GM23248 (cell line): Measurements from ENCODE around the gene SLC45A3. TPM values are rescaled to one million over a fixed set of nuclear protein-coding genes. Genes with fewer than 3 reads are reported as not detected.

Source experiments
- DNase-seq: peaks from one replicate; pipeline ENCODE4 v3.0.0-alpha.2; 2015
- H2AFZ ChIP-seq: fragments of 200-600 bp; sonication (generic); 2 replicates; pipeline ENCODE4 v1.6.1; 2016; ENCODE audit warnings: antibody characterized with exemption
- H3F3A ChIP-seq: fragments of 200-600 bp; sonication (generic); 2 replicates; pipeline ENCODE4 v1.6.1; 2016; ENCODE audit warnings: mild to moderate bottlenecking, antibody characterized with exemption, mixed run types; ENCODE audit not compliant: insufficient read depth
- H3K27ac ChIP-seq: fragments of 200-600 bp; sonication (generic); 2 replicates; pipeline ENCODE4 v1.5.1; 2016; ENCODE audit warnings: mild to moderate bottlenecking
- H3K27me3 ChIP-seq: fragments of 200-600 bp; sonication (generic); replicated peaks from 2 replicates; pipeline ENCODE4 v1.6.1; 2016; ENCODE audit warnings: mild to moderate bottlenecking; ENCODE audit not compliant: insufficient read depth
- H3K36me3 ChIP-seq: fragments of 200-600 bp; sonication (generic); 2 replicates; pipeline ENCODE4 v1.6.1; 2016; ENCODE audit warnings: low read depth, mild to moderate bottlenecking
- H3K4me1 ChIP-seq: fragments of 200-600 bp; sonication (generic); 2 replicates; pipeline ENCODE4 v1.6.1; 2016; ENCODE audit warnings: mild to moderate bottlenecking; ENCODE audit not compliant: insufficient read depth
- H3K4me2 ChIP-seq: fragments of 200-600 bp; sonication (generic); one replicate; pipeline ENCODE4 v1.6.1; 2016; ENCODE audit warnings: mild to moderate bottlenecking; ENCODE audit not compliant: unreplicated experiment
- H3K4me3 ChIP-seq: fragments of 200-600 bp; sonication (generic); 2 replicates; pipeline ENCODE4 v1.5.1; 2016; ENCODE audit warnings: mild to moderate bottlenecking
- H3K79me2 ChIP-seq: fragments of 200-600 bp; sonication (generic); 2 replicates; pipeline ENCODE4 v1.6.1; 2016; ENCODE audit warnings: mild to moderate bottlenecking; ENCODE audit not compliant: insufficient read depth
- H3K9ac ChIP-seq: fragments of 200-600 bp; sonication (generic); 2 replicates; pipeline ENCODE4 v1.6.1; 2016; ENCODE audit warnings: mild to moderate bottlenecking
- H3K9me2 ChIP-seq: fragments of 200-600 bp; sonication (generic); 2 replicates; pipeline ENCODE4 v1.6.1; 2016; ENCODE audit warnings: mixed run types, mild to moderate bottlenecking, moderate library complexity; ENCODE audit not compliant: insufficient read depth
- H3K9me3 ChIP-seq: fragments of 200-600 bp; sonication (generic); one replicate; pipeline ENCODE4 v1.6.1; 2017; ENCODE audit warnings: low read depth
- H4K20me1 ChIP-seq: fragments of 200-600 bp; sonication (generic); 2 replicates; pipeline ENCODE4 v1.6.0; 2016; ENCODE audit not compliant: insufficient read depth
- EZH2 ChIP-seq: fragments of 200-600 bp; sonication (generic); IDR thresholded peaks from 2 replicates; pipeline ENCODE4 v1.6.1; 2018; ENCODE audit warnings: antibody characterized with exemption, mild to moderate bottlenecking; ENCODE audit not compliant: insufficient read depth, poor library complexity, severe bottlenecking
- EZH2phosphoT487 ChIP-seq: fragments of 200-600 bp; sonication (generic); IDR thresholded peaks from 2 replicates; pipeline ENCODE4 v1.6.1; 2018; ENCODE audit warnings: antibody characterized with exemption, moderate library complexity, mild to moderate bottlenecking, low read depth; ENCODE audit not compliant: insufficient read depth
- WGBS, 2 experiments: methylation state at CpG; one replicate each; pipeline ENCODE4 v1.1.6; 2015 to 2017; ENCODE audit warnings: low lambda C conversion rate in 2 of 2, low coverage in 1 of 2; ENCODE audit errors: missing lambda C conversion rate in 2 of 2; 5-methylcytosine and 5-hydroxymethylcytosine counted together
- in situ Hi-C: fragments of 300-500 bp; cut with MboI; formaldehyde crosslinking; loops from 2 replicates; pipeline ENCODE4 v1.15.0; 2020
- polyA plus RNA-seq: library from polyadenylated mRNA; unstranded; fragments of >200 nt; fragmentation: Nextera tagmentation; extraction: Ambion mirVana; gene quantifications from 2 replicates; pipeline ENCODE4 v1.2.1, GENCODE V29; 2016
- total RNA-seq: library from RNA; depleted of rRNA; stranded (reverse); fragments of >200 nt; shearing (Covaris generic); gene quantifications from 2 replicates; pipeline ENCODE4 v1.2.3, GENCODE V29; 2014

SLC45A3 gene
- total and polyA plus RNA-seq, 2 experiments from 2014 or later: 0.38 to 1.2 TPM

DNA sequence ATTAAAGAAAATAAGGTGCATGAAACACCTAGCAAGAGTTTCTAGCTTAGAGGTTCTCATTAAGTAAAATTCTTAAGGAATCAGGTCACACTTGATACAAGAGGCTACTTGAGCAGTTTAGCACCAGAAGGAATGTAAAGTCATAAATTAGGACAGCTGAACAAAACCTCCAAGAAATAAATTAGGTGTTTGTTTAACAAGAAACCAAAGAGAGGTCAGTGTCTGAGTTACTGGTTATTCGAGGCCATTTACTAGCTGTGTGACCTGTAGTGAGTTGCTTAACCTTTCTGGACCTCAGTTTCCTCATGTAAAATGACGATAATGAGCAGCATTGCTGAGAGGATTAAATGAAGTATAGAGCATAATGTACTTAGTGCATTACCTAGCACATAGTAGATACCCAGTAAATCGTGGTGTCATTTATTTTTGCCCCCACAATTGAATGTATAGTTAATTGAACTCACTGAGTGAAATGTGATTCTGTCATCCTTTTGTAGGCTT lies 47.6 kb downstream of the SLC45A3 start:
- H3K4me3 ChIP-seq: peak overlapping the region; percentile 88
- in situ Hi-C loops: no loop called here
- H3K4me1 ChIP-seq: peaks cover 36% of the 10 kb centered on the region
- peak overlapping the region; percentile 91 for H3K9ac ChIP-seq
- no peaks in the 10 kb centered on the region for H3K27me3 ChIP-seq
- DNase-seq: peak; percentile 28
- H3K36me3 ChIP-seq: no peaks in the 10 kb centered on the region
- no peaks in the 10 kb centered on the region for H3K9me3 ChIP-seq
- H3K9me2 ChIP-seq: no peaks in the 10 kb centered on the region
- no peaks in the 10 kb centered on the region for H4K20me1 ChIP-seq
- H3K79me2 ChIP-seq: peaks cover 35% of the 10 kb centered on the region
- H3F3A ChIP-seq: peaks cover 39% of the 10 kb centered on the region
- peak overlapping the region; percentile 90 for H2AFZ ChIP-seq
- H3K27ac ChIP-seq: peak overlapping the region; percentile 94
- no peak for TF ChIP-seq EZH2phosphoT487
- no peak for TF ChIP-seq EZH2
- H3K4me2 ChIP-seq: peak overlapping the region; percentile 83
- 54 to 64% methylated on average over 3 of the region's 3 CpGs for whole genome bisulfite sequencing, 2 experiments

- DNase-seq: peak; percentile 98
- in situ Hi-C loops: no loop called here
- Histone ChIP-seq H3F3A (peaks cover 37% of the 10 kb centered on the region), H3K9me3 (no peaks in the 10 kb centered on the region), H3K27me3 (no peaks in the 10 kb centered on the region), H3K4me1 (peaks cover 35% of the 10 kb centered on the region), H3K79me2 (peaks cover 42% of the 10 kb centered on the region), H2AFZ (peak within 1 kb of the TSS; percentile 90), H3K4me2 (peak within 1 kb of the TSS; percentile 90), H3K9me2 (no peaks in the 10 kb centered on the region), H3K9ac (peak within 1 kb of the TSS; percentile 91), H4K20me1 (no peaks in the 10 kb centered on the region), H3K36me3 (no peaks in the 10 kb centered on the region), H3K4me3 (peak within 1 kb of the TSS; percentile 96), H3K27ac (peak within 1 kb of the TSS; percentile 94)
- TF ChIP-seq EZH2phosphoT487 (no peak), EZH2 (no peak)
- 1% methylated on average over 43 of the region's 83 CpGs for WGBS, 2 experiments
Observed at GRCh38 chr1:205631768-205632668, 48.3 kb downstream of the SLC45A3 start, which contains the start of gene ELK4. Gene ELK4, minus strand, starts transcription at chr1:205632011. Its CDS starts 8,129 bp downstream, at chr1:205623882.

- H3K79me2 ChIP-seq: peaks cover 50% of the 10 kb centered on the region
- in situ Hi-C loops: no loop called here
- WGBS, 2 experiments: 1 to 2% methylated on average over 56 of the region's 81 CpGs
- peaks cover 28% of the 10 kb centered on the region for H3K4me1 ChIP-seq
- H3K4me3 ChIP-seq: peak overlapping the region; percentile 96
- peak overlapping the region; percentile 91 for H3K9ac ChIP-seq
- H3K36me3 ChIP-seq: no peaks in the 10 kb centered on the region
- no peaks in the 10 kb centered on the region for H3K9me3 ChIP-seq
- TF ChIP-seq EZH2 (no peak), EZH2phosphoT487 (no peak)
- no peaks in the 10 kb centered on the region for H3K27me3 ChIP-seq
- H4K20me1 ChIP-seq: no peaks in the 10 kb centered on the region
- peak overlapping the region; percentile 94 for H3K27ac ChIP-seq
- peak overlapping the region; percentile 90 for H3K4me2 ChIP-seq
- H3F3A ChIP-seq: peaks cover 32% of the 10 kb centered on the region
- peak; percentile 86 for DNase-seq
- no peaks in the 10 kb centered on the region for H3K9me2 ChIP-seq
- H2AFZ ChIP-seq: peak overlapping the region; percentile 67
Observed at GRCh38 chr1:205631010-205631767, 49.1 kb downstream of the SLC45A3 start.

GRCh38 chr1:205630651-205631009 lies 49.7 kb downstream of the SLC45A3 start:
- no peaks in the 10 kb centered on the region for H3K27me3 ChIP-seq
- H3K9ac ChIP-seq: peak overlapping the region; percentile 91
- H3K27ac ChIP-seq: peak overlapping the region; percentile 94
- H2AFZ ChIP-seq: peak overlapping the region; percentile 67
- H3K36me3 ChIP-seq: no peaks in the 10 kb centered on the region
- WGBS, 2 experiments: 0 to 2% methylated on average over 3 of the region's 3 CpGs
- H3K9me3 ChIP-seq: no peaks in the 10 kb centered on the region
- no peak for DNase-seq
- H3K4me2 ChIP-seq: peak overlapping the region; percentile 90
- H4K20me1 ChIP-seq: no peaks in the 10 kb centered on the region
- peak overlapping the region; percentile 96 for H3K4me3 ChIP-seq
- in situ Hi-C loops: no loop called here
- peaks cover 32% of the 10 kb centered on the region for H3F3A ChIP-seq
- no peak for TF ChIP-seq EZH2phosphoT487
- peaks cover 28% of the 10 kb centered on the region for H3K4me1 ChIP-seq
- peaks cover 55% of the 10 kb centered on the region for H3K79me2 ChIP-seq
- H3K9me2 ChIP-seq: no peaks in the 10 kb centered on the region
